GM21423 (cell line): Measurements from ENCODE around the gene VN1R5.
"Not testable (repeated sequence)": the region's sequence is repeated elsewhere in the genome, so short reads cannot be mapped to it uniquely, and the experiment has no call there.

Experiments used
- ATAC-seq: cut with Tn5 transposase; IDR thresholded peaks from one replicate; pipeline ENCODE4 v1.9.1; 2021; ENCODE audit warnings: mild to moderate bottlenecking, moderate library complexity; ENCODE audit not compliant: unreplicated experiment

VN1R5 gene

GRCh38 chr1:247270003-247270402, 14.1 kb downstream of the VN1R5 start:
- ATAC-seq, result no peak

DNA sequence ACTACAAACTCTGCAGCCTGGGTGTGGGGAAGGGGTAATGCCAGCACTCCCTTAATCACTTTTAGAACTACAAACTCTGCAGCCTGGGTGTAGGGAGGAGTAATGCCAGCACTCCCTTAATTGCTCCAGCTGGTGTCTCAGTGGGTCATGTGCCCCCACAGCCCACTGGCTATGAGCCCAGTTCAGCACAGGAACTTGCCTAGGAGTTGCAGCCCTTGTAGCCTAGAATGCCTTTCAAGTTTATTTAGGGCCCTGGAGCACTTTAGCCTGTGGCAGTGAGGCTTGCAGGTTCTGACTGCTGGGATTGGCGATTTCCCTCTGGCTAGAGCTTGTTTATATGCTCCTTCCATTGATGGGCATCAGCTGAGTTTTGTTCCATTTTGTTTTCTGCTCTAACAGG, 17.1 kb downstream of the VN1R5 start:
- no peak for ATAC-seq

DNA sequence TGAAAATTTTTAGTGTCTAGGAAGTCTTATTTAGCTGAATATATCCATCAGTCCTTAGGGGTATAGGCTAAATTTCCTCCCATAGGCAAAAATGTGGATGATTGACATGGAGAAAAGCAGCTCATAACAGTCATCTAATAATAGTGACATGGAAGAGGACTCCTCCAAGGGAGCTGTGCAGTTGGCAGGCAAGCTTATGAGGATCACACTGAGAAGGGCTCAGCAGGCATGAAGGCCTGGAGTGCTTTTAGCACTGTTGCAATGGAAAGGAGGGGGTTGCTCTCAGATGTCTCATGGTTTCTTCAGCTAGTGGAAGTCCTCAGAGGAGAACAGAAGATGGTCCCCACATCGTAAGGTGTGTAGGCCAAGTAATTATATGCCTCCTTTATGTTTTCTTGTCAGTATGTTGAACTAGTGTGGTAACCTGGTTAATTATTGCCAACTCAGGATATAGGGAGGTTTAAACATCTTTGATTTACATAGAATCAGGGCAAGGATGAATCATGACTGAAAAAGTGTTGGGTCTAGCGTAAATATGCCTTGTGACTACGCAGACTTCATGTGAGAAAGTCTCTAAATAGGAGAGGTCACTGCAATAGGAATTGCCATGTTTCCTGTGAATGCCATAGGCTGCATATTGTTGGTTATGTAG, 18.9 kb downstream of the VN1R5 start:
- ATAC-seq, result no peak

GRCh38 chr1:247277191-247277590, 21.3 kb downstream of the VN1R5 start:
- no peak for ATAC-seq

GRCh38 chr1:247281001-247281574, 25.2 kb downstream of the VN1R5 start:
- ATAC-seq, result no peak

DNA sequence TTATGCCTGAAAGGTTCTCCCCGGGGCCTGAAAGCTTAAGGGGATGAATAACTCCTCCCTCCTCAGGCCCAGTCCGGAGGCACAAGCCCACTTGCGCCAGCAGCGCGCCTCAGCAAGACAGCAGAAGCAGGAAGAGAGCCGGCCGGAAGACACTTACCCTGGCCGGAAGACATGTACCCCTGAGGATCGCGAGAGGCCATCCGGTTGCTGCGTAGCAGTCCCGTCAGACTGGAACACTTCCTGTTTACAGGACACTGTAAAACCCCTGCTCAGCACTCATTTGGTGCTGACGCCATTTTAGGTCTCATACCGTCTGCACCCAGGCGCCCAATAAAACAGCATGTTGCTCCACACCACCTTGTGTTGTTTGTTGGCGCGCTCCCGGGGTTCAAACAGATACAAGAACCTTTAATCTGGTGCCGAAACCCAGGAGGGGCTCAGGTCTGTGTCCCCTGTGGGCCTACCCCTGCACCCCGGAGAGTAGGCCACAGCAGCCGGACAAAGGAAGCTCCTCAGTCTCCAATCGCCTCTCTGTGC, 30.3 kb downstream of the VN1R5 start:
- no peak for ATAC-seq

DNA sequence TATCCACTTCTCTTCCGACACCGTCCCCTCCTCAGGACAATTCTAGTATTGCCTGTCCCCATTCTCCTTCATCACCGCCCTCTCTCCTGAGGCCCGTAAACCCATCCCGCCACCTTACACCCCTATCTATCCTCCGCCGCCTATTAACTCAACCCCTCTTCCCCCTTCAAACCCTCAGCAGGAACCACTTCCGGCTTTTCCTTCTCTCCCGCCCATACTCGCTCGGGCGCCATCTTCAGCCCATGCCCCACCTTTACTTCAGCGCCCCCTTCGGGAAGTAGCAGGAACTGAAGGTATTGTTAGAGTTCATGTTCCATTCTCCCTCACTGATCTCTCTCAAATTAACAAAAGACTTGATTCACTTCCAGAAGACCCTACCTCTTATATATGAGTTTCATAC, 31.6 kb downstream of the VN1R5 start:
- no peak for ATAC-seq

GRCh38 chr1:247288341-247288740, 32.5 kb downstream of the VN1R5 start:
- ATAC-seq, result no peak

- not testable (repeated sequence) for ATAC-seq
These were observed 33.5 kb downstream of the VN1R5 start for GRCh38 chr1:247289274-247289892.

DNA sequence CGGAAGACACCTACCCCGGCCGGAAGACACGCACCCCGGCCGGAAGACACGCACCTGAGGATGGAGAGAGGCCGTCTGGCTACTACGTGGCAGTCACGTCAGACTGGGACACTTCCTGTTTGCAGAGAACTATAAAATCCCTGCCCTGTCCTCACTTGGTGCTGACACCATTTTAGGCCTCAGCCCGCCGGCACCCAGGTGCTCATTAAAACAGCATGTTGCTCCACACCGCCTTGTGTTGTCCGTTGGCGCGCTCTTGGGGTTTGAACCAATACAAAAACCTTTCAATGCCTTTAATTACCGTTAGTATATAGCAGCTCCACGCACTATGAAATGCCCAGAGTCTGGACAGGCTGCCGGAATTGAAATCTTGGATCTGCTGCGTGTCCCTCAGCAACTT, 34.7 kb downstream of the VN1R5 start:
- ATAC-seq, result no peak

GRCh38 chr1:247291161-247291560, 35.3 kb downstream of the VN1R5 start:
- ATAC-seq, result no peak

DNA sequence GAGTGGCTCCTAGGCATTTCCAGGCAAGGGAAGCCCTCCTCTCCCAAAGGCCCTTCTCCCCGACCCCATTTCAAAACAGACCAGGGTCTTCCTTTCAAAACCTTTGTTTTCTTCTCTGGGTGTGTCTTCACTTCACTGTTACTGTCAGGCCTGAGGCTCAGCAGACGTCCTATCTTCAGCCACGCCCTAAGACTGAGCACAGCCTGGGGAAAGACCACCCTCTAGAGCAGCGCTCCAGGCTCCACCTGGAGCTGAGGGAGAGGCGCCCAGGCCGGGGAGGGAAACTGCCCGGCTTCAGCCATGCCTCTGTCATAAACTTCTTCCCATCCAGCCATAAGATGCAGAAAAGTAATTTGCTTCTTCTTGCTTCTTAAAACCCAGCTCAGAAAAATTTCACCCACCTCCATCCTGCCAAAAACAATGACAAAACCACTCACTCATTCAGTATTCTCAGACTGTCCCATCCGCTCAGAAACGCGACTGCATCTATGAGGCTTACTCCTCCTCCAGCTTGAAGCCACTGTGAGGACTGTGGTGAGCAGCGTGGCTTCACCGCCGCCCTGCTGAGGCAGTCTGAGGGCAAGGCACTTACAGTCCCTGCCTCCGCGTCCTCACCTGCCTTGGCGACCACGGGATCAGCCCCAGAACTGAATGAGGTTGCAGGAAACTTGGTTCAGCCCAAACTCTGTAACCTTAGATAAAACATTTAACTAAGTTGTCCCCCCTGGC, 36.1 kb downstream of the VN1R5 start:
- ATAC-seq, result no peak

- ATAC-seq, result no peak
These were observed 37.2 kb downstream of the VN1R5 start for GRCh38 chr1:247293047-247293446.

DNA sequence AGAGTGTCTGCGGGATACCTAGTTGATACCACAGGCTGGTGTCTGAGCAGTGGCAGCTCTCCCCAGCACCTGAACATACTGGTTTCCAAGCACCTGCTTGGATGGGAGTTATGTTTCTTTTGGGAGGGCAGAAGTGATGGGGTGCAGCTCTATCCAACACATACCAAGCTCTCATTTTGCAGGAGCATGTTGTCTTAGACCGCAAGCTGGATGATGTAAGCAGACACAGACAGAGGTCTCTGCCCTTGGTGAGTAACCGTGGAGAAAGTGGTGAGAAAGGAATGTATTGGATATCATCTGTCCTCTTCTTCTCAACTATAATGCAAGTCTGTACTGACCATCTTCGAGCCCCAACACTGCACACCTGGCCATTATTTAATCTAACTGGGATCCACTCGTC, 38.4 kb downstream of the VN1R5 start:
- ATAC-seq, result no peak

DNA sequence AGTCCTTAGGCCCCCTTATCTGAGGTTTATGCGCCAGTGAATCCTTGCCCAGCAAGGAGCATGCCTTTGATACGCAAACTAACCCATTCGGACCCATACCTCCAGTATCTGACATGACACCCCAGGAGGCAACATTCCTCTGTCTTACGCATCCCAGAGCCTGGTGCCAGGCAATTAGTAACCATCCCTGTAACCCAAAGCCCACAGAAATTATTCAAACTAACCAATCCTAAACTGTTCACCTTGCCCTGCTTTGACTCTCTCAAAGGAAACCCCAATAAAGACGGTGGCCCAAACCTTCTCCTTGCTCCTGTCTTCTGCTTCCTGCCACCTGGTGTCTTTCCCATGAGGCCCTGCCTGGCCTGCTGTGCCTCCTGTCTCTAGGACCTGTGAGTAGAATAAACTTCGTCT, 39.4 kb downstream of the VN1R5 start:
- no peak for ATAC-seq

DNA sequence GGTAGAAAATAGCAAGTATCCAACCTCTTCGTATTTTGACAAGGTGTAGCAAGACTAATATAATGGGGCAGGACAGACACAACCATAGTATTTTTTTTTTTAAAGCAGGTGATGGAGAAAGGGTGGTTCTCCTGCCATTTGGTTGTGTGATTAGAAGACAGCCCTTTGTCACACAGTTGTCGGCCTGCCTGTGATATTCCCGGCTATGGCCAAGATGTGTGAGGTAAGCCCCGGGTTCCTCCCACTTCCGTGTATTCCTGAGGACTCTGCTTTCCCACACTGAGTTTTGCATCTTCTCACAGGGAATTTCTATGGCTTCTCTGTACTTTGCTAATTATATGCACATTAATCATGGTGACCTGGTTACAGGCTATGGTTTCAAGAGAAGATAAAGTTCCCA, 39.9 kb downstream of the VN1R5 start:
- ATAC-seq, result no peak

DNA sequence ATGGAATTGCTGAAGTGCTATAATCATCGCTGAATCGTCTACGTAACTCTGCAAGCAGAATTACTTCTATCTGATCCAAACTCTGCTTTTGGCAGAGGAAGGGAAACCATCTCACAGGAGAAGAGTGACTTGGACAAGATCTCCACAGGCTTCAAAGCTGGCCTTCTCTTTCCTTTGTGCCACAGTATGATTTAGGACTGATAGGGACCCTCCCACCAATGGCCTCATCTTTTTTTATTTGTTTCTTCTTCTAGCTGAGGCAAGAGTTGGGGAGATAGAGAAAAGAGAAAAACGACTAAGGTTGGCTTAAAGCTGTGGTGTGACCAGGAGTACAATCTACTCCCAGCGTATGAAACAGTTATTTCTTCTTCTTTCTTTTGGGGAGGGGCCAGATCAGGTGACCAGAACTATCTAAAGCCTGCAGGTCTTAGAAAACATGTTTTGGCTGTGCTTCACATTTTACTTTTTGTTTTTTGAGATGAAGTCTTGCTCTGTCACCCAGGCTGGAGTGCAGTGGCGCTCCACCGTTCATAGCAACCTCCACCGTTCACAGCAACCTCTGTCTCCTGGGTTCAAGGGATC, 40.8 kb downstream of the VN1R5 start:
- ATAC-seq, result no peak

GRCh38 chr1:247297263-247298123, 41.6 kb downstream of the VN1R5 start:
- ATAC-seq, result no peak

GRCh38 chr1:247298124-247298481, 42.2 kb downstream of the VN1R5 start:
- no peak for ATAC-seq

DNA sequence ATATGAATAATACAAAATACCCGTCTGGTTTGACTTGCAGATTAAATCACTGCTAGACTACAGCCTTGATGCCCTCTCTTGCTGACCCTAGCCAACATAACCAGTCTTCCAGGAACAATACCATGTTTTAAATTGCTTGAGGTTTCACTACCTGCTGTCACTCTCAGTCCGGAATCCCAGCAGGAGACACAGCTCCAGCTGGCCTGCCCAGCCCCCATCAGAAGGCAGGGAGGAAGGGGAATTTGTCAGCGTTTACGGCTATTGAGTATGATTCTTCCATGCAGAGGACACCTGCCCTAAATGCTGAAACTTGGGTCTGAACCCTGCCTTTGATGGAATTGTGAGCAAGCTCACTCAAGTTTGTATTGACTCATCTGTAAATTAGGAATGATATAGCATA, 42.8 kb downstream of the VN1R5 start:
- ATAC-seq, result no peak
